Umbilical cord (tissue), 2 donors: ENCODE measurements around the gene TM4SF4. TPM values are rescaled to one million over a fixed set of nuclear protein-coding genes. Genes with fewer than 3 reads are reported as not detected.
A peak's percentile ranks its signal among the peaks of the same experiment; 100 is the strongest.

Source experiments
- DNase-seq: peaks from one replicate; pipeline ENCODE4 v3.0.0-alpha.2; 2015; ENCODE audit warnings: low spot score
- total RNA-seq: library from RNA; depleted of rRNA; stranded (reverse); fragments of >200 nt; gene quantifications from one replicate; pipeline ENCODE4 v1.2.3, GENCODE V29; 2014; ENCODE audit warnings: low replicate concordance; ENCODE audit not compliant: insufficient read depth

The TM4SF4 gene
- total RNA-seq, 1 donor from 2014 or later = 2.6 TPM

GRCh38 chr3:149547954-149548668, 73.6 kb downstream of the TM4SF4 start:
- peak; percentile 88 for DNase-seq

- DNase-seq = no peak
These were observed 74.2 kb downstream of the TM4SF4 start for GRCh38 chr3:149548669-149549065.

GRCh38 chr3:149551500-149551899, 77.0 kb downstream of the TM4SF4 start:
- no peak for DNase-seq

GRCh38 chr3:149552700-149553099, 78.2 kb downstream of the TM4SF4 start:
- DNase-seq = no peak

Other genes starting within 250 kb of the TM4SF4 start
- 3.9 TPM for gene TM4SF18, start 141.1 kb upstream of the TM4SF4 start, total RNA-seq
- gene TM4SF1, start 97.0 kb upstream of the TM4SF4 start, total RNA-seq = 28.2 TPM
- gene WWTR1, start 183.3 kb downstream of the TM4SF4 start, total RNA-seq = 110 TPM